PC-9 (cell line): ENCODE results near the gene METTL27. TPM values are rescaled to one million over a fixed set of nuclear protein-coding genes. Genes with fewer than 3 reads are reported as not detected.

Experiments used
- BruUV-seq: library from RNA; stranded (reverse); fragments of 400-500 nt; replicated peaks from 2 replicates; lab custom pipeline; 2021; lab: Mats Ljungman, UMichigan
- CTCF ChIA-PET: fragments of 300-600 bp; sonication (Branson Sonifier 250); formaldehyde crosslinking; loops from one replicate; lab custom pipeline; 2022; ENCODE audit warnings: antibody characterized with exemption; lab: Charles Lee
- POLR2A ChIA-PET: fragments of 300-600 bp; sonication (Branson Sonifier 250); formaldehyde crosslinking; loops from one replicate; lab custom pipeline; 2022; ENCODE audit warnings: antibody characterized with exemption; ENCODE audit not compliant: unreplicated experiment; lab: Charles Lee
- DNase-seq, 2 experiments: peaks; one replicate each; pipeline versions ENCODE4 v3.0.0 to v3.0.0-alpha.2; 2015 to 2022; ENCODE audit warnings: mixed read lengths in 1 of 2
- H2AFZ ChIP-seq: fragments of 200-600 bp; sonication (generic); 2 replicates; pipeline ENCODE4 v1.8.1; 2017; ENCODE audit warnings: antibody characterized with exemption
- H3F3A ChIP-seq: fragments of 200-600 bp; sonication (generic); 2 replicates; pipeline ENCODE4 v1.8.1; 2017; ENCODE audit warnings: antibody characterized with exemption, mild to moderate bottlenecking, low read depth; ENCODE audit not compliant: insufficient read depth
- H3K27ac ChIP-seq: fragments of 200-600 bp; sonication (generic); 2 replicates; pipeline ENCODE4 v1.6.1; 2016; ENCODE audit warnings: mixed run types
- H3K27me3 ChIP-seq: fragments of 200-600 bp; sonication (generic); 2 replicates; pipeline ENCODE4 v1.6.1; 2016; ENCODE audit warnings: low read depth, mixed run types; ENCODE audit not compliant: insufficient read depth
- H3K36me3 ChIP-seq: fragments of 200-600 bp; sonication (generic); 2 replicates; pipeline ENCODE4 v1.6.1; 2016; ENCODE audit warnings: low read depth, mixed run types
- H3K4me1 ChIP-seq: fragments of 200-600 bp; sonication (generic); replicated peaks from 2 replicates; pipeline ENCODE4 v1.6.1; 2016; ENCODE audit warnings: mixed run types; ENCODE audit not compliant: insufficient read depth
- H3K4me2 ChIP-seq: fragments of 200-600 bp; sonication (generic); 2 replicates; pipeline ENCODE4 v1.6.1; 2017; ENCODE audit warnings: mixed run types
- H3K4me3 ChIP-seq: fragments of 200-600 bp; sonication (generic); 2 replicates; pipeline ENCODE4 v1.6.1; 2016; ENCODE audit warnings: mixed run types
- H3K79me2 ChIP-seq: fragments of 200-600 bp; sonication (generic); 2 replicates; pipeline ENCODE4 v1.6.1; 2017; ENCODE audit warnings: low read depth, mixed run types
- H3K9me2 ChIP-seq: fragments of 200-600 bp; sonication (generic); 2 replicates; pipeline ENCODE4 v1.8.1; 2017; ENCODE audit warnings: mild to moderate bottlenecking; ENCODE audit not compliant: insufficient read depth
- H3K9me3 ChIP-seq: fragments of 200-600 bp; sonication (generic); 2 replicates; pipeline ENCODE4 v1.8.1; 2016; ENCODE audit warnings: low read depth; ENCODE audit not compliant: insufficient read depth
- H4K20me1 ChIP-seq: fragments of 200-600 bp; sonication (generic); 2 replicates; pipeline ENCODE4 v1.8.1; 2017; ENCODE audit not compliant: insufficient read depth
- EZH2 ChIP-seq: fragments of 200-600 bp; sonication (generic); IDR thresholded peaks from 2 replicates; pipeline ENCODE4 v1.8.0; 2017; ENCODE audit warnings: antibody characterized with exemption, low read depth
- intact Hi-C: fragments of 100-400 bp; cut with micrococcal nuclease; formaldehyde crosslinking; loops from one replicate; pipeline ENCODE4 v1.10.0; 2022; ENCODE audit not compliant: unreplicated experiment
- total RNA-seq: library from RNA; stranded (reverse); gene quantifications from 2 replicates; pipeline ENCODE4 v1.2.3, GENCODE V29; 2021
- TF ChIP-seq, protein P1 (sequence below): fragments of 200-600 bp; sonication (generic); conservative IDR thresholded peaks from 2 replicates; pipeline ENCODE4 v1.6.1; 2017; ENCODE audit warnings: mixed run types, antibody characterized with exemption, mild to moderate bottlenecking, moderate library complexity

METTL27 gene
- total RNA-seq, 1 experiment from 2014 or later = 23.2 TPM

DNA sequence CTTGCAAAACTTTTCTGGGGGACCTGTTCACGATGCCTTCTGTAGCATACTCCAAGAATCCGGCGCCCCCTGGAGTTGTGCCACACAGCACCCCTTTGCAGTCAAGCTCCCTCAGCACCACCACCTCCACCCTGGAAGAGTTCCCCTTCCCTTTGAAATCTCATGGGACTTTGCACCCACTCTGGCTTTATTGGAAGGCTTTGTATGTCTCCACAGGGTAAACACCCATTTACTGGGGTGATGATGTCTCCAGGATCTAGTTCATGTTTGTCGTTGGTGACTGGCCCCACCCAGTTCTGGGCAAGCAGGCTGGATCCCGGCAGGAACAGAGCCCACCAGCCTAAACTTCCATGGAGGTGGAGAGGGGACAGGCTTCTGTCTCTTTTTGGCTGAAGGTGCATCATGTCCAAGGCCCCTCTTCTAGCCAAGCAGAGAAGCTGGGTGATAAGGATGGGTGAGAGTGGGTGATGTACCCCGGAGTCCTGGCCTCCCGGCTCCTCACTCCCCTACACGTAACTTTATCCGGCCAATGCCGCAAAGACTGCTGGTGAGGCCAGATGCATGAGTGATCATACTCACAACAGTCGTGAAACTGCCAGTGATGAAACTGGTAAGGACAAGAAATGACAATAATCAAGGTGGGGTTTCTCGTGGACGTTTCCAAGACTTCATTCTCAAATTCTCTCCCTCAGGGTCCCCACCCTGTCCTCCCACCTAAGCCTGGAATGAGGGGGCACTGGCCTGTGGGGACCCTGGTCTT lies 12.2 kb downstream of the METTL27 start:
- BruUV-seq = TSS peak; percentile 27
- Histone ChIP-seq H3K9me2 (no peaks in the 10 kb centered on the region), H3K27ac (peak overlapping the region; percentile 99), H2AFZ (no peak overlapping the region), H3K4me2 (peak overlapping the region; percentile 94), H4K20me1 (peaks cover 9% of the 10 kb centered on the region), H3K9me3 (no peaks in the 10 kb centered on the region), H3K4me1 (peaks cover 57% of the 10 kb centered on the region), H3K27me3 (no peaks in the 10 kb centered on the region), H3K4me3 (peak overlapping the region; percentile 58), H3K36me3 (peaks cover 10% of the 10 kb centered on the region), H3F3A (peaks cover 79% of the 10 kb centered on the region), H3K79me2 (peaks cover 45% of the 10 kb centered on the region)
- ChIA-PET CTCF (interaction anchor here (0.6 to 1.2 kb wide), 7 partner anchors 7 to 223 kb away, joined by 3 to 7 read pairs (median 3); partner anchors contain the start of genes ABHD11 and METTL27), POLR2A (interaction anchor here (0.5 to 2.4 kb wide), 13 partner anchors 8 to 253 kb away, joined by 3 to 80 read pairs (median 7); partner anchors contain the start of genes ABHD11 and METTL27)
- TF ChIP-seq, protein P1, sequence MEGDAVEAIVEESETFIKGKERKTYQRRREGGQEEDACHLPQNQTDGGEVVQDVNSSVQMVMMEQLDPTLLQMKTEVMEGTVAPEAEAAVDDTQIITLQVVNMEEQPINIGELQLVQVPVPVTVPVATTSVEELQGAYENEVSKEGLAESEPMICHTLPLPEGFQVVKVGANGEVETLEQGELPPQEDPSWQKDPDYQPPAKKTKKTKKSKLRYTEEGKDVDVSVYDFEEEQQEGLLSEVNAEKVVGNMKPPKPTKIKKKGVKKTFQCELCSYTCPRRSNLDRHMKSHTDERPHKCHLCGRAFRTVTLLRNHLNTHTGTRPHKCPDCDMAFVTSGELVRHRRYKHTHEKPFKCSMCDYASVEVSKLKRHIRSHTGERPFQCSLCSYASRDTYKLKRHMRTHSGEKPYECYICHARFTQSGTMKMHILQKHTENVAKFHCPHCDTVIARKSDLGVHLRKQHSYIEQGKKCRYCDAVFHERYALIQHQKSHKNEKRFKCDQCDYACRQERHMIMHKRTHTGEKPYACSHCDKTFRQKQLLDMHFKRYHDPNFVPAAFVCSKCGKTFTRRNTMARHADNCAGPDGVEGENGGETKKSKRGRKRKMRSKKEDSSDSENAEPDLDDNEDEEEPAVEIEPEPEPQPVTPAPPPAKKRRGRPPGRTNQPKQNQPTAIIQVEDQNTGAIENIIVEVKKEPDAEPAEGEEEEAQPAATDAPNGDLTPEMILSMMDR = 0 out of 2 replicates have a peak, but pooled peaks have one; percentile 13
- no peak for TF ChIP-seq EZH2
- peak; percentile 37 to 46 for DNase-seq
- intact Hi-C loops = loop anchor here (1.0 to 10.0 kb wide), 10 partner anchors 8 to 245 kb away; partner anchors contain the start of gene CLDN3

DNA sequence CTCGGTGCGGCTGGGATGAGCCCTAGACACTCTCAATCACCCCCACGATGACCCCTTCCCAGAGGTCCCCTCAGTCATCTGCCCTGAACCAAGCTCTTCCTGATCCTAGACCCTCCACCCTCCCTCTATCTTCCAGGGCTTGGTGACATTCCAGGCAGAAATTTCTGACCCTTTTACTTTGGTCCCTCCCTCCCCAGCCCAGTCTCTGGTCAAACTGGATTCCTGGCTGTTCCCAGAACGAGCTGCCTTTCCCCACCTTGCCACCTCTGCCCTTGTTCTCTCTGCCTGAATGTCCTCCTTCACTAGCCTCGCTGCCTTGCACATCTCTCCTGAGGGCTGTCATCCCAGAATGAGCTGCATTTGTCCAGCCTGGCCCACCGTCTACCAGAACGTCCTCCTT lies 12.8 kb downstream of the METTL27 start:
- DNase-seq = peak; percentile 86
- H3K4me3 ChIP-seq = peak overlapping the region; percentile 58

DNA sequence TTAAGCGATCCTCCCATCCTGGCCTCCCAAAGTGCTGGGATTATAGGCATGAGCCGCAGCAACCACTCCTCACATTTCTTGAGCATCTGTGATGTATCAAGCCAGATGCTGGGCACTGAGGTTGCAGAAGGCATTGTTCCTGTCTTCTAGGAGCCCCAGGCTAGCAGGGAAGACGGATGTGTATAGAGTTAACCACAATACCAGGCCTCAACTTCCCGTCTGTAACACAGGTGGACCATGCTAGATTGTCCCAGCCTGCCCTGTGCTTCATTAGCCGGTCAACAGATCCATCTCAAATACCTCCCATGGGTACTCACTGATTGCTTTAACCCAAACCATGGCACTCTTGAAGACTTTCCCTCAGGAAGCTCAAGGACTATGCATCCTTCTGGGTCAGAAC lies 13.3 kb downstream of the METTL27 start:
- Histone ChIP-seq H3K9me3 (no peaks in the 10 kb centered on the region), H3K27ac (peak overlapping the region; percentile 99), H2AFZ (no peak overlapping the region), H3K4me1 (peaks cover 68% of the 10 kb centered on the region), H3K27me3 (no peaks in the 10 kb centered on the region), H3K4me3 (peak overlapping the region; percentile 58; the same call in 1 of the 2 replicates), H3K4me2 (peak overlapping the region; percentile 94), H3F3A (peaks cover 73% of the 10 kb centered on the region), H3K9me2 (no peaks in the 10 kb centered on the region), H3K36me3 (peaks cover 10% of the 10 kb centered on the region), H4K20me1 (peaks cover 9% of the 10 kb centered on the region), H3K79me2 (peaks cover 45% of the 10 kb centered on the region)
- TSS peak; percentile 5 for BruUV-seq
- POLR2A ChIA-PET = interaction anchor here (1.1 to 2.4 kb wide), 7 partner anchors 9 to 94 kb away, joined by 3 to 80 read pairs (median 8); partner anchors contain the start of genes ABHD11 and METTL27
- CTCF ChIA-PET = interaction anchor here (0.7 to 1.2 kb wide), 5 partner anchors 13 to 90 kb away, joined by 3 to 5 read pairs (median 5); partner anchors contain the start of genes ABHD11 and METTL27
- DNase-seq = no peak
- TF ChIP-seq, protein P1 = no peak
- no peak for TF ChIP-seq EZH2
- intact Hi-C loops = loop anchor here (1.0 to 10.0 kb wide), 2 partner anchors 20 to 244 kb away; no protein-coding TSS in a partner anchor

More for the DNA sequence above, 12.8 kb downstream of the METTL27 start:
- H3K4me1 ChIP-seq = peaks cover 63% of the 10 kb centered on the region
- H3K9me3 ChIP-seq = no peaks in the 10 kb centered on the region
- H3K36me3 ChIP-seq = peaks cover 10% of the 10 kb centered on the region
- peak overlapping the region; percentile 99 for H3K27ac ChIP-seq
- no peaks in the 10 kb centered on the region for H3K27me3 ChIP-seq
- no peak overlapping the region for H2AFZ ChIP-seq
- POLR2A ChIA-PET = interaction anchor here (0.7 to 2.4 kb wide), 9 partner anchors 9 to 96 kb away, joined by 3 to 80 read pairs (median 10); partner anchors contain the start of genes ABHD11 and METTL27
- BruUV-seq = no TSS peak
- TF ChIP-seq, protein P1 = no peak
- TF ChIP-seq EZH2 = no peak
- peaks cover 9% of the 10 kb centered on the region for H4K20me1 ChIP-seq
- H3F3A ChIP-seq = peaks cover 78% of the 10 kb centered on the region
- no peaks in the 10 kb centered on the region for H3K9me2 ChIP-seq
- CTCF ChIA-PET = interaction anchor here (0.6 to 1.2 kb wide), 8 partner anchors 8 to 223 kb away, joined by 3 to 7 read pairs (median 4); partner anchors contain the start of genes ABHD11 and METTL27
- H3K4me2 ChIP-seq = peak overlapping the region; percentile 94
- peaks cover 45% of the 10 kb centered on the region for H3K79me2 ChIP-seq
- intact Hi-C loops = loop anchor here (1.0 to 10.0 kb wide), 2 partner anchors 20 to 245 kb away; no protein-coding TSS in a partner anchor
